Colonic mucosa (tissue), 4 donors: ENCODE data around the gene MAML2. TPM values are rescaled to one million over a fixed set of nuclear protein-coding genes. Genes with fewer than 3 reads are reported as not detected.

Experiments
- DNase-seq: peaks from one replicate; pipeline ENCODE4 v3.0.0-alpha.2; 2020
- H3K27ac ChIP-seq: fragments of 200-600 bp; one replicate; pipeline ENCODE4 v1.8.0; 2021
- H3K27me3 ChIP-seq: fragments of 200-600 bp; one replicate; pipeline ENCODE4 v1.8.0; 2021
- H3K36me3 ChIP-seq: fragments of 200-600 bp; one replicate; pipeline ENCODE4 v1.8.0; 2021
- H3K4me1 ChIP-seq: fragments of 200-600 bp; one replicate; pipeline ENCODE4 v1.8.0; 2021; ENCODE audit warnings: mild to moderate bottlenecking
- H3K4me3 ChIP-seq: fragments of 200-600 bp; one replicate; pipeline ENCODE4 v1.8.0; 2021
- H3K9ac ChIP-seq, 2 donors: one replicate each; pipeline ENCODE4 v1.7.0; 2013; ENCODE audit warnings: control low read depth in 2 of 2, low read depth in 2 of 2, low read length in 2 of 2
- H3K9me3 ChIP-seq: fragments of 200-600 bp; one replicate; pipeline ENCODE4 v1.8.0; 2021
- intact Hi-C: fragments of 100-400 bp; cut with DNase I; formaldehyde crosslinking; loops from one replicate; pipeline ENCODE4 v1.14.1; 2022
- total RNA-seq, 2 donors: library from RNA; stranded (reverse); fragmentation: NEBNext Ultra II Directional in 1 of 2; extraction: Animal tissue kit (Norgen Biotek cat#: 25700) in 1 of 2; gene quantifications; one replicate each; pipeline ENCODE4 v1.2.1, GENCODE V29; 2021
- TF ChIP-seq, protein P1 (sequence below): fragments of 200-600 bp; IDR thresholded peaks from one replicate; pipeline ENCODE4 v1.8.0; 2022; ENCODE audit warnings: antibody characterized with exemption, mild to moderate bottlenecking
- donor health status: healthy.
- donor health status: DM: no; HTN: no; CAD: no.
- donor health status: DM: no; HTN: no; CAD: no.

The MAML2 gene
- total RNA-seq, 2 donors from 2014 or later: 10.4 to 11.0 TPM

DNA sequence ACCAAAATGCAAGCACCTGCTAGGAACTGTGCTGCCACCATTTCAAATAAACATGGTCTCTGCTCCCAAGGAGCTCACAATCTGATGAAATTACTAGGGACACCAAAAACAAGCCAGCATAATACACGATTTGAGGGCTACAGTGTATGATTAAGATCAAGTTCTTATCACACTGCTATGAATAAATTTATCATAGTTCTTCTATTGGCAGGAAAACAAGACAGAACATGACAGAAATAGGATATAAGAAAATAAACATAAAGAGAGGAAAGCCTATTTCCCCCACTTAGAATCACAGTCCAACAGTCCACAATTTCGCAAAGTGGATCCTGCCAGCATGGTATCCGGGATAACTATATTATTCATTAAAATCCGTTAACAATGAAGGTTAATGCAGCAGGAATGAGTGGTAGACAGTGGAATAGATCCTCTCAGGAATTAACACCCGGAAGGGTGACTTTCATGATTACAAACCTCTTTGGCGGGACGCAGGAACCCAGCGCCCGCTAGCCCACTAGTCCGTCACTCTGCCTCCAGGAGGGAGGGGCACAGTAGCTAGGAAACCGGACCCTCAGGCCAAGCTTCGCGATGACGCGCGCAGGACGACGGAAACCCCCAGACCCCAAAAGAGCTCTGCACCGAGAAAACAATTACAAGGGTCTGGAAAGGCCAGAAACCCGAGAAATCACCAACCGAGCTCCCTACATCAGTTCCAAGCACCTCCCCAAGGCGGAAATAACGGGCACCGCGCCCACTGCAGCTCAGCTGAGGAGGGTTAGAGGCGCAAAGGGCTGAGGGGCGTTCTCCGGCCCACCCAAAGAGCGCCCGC is 46.1 kb upstream of the MAML2 start:
- TF ChIP-seq, protein P1, sequence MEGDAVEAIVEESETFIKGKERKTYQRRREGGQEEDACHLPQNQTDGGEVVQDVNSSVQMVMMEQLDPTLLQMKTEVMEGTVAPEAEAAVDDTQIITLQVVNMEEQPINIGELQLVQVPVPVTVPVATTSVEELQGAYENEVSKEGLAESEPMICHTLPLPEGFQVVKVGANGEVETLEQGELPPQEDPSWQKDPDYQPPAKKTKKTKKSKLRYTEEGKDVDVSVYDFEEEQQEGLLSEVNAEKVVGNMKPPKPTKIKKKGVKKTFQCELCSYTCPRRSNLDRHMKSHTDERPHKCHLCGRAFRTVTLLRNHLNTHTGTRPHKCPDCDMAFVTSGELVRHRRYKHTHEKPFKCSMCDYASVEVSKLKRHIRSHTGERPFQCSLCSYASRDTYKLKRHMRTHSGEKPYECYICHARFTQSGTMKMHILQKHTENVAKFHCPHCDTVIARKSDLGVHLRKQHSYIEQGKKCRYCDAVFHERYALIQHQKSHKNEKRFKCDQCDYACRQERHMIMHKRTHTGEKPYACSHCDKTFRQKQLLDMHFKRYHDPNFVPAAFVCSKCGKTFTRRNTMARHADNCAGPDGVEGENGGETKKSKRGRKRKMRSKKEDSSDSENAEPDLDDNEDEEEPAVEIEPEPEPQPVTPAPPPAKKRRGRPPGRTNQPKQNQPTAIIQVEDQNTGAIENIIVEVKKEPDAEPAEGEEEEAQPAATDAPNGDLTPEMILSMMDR: no peak
- Histone ChIP-seq H3K36me3 (no peaks in the 10 kb centered on the region), H3K9me3 (no peaks in the 10 kb centered on the region), H3K27ac (peak overlapping the region; percentile 86), H3K9ac (peak overlapping the region; percentile 61 to 93), H3K4me3 (peak overlapping the region; percentile 85), H3K4me1 (no peaks in the 10 kb centered on the region), H3K27me3 (no peaks in the 10 kb centered on the region)
- intact Hi-C loops: loop anchor here (10.0 kb wide), 1 partner anchor 464 kb away; the partner anchor contains the start of gene MTMR2
- no peak for DNase-seq

DNA sequence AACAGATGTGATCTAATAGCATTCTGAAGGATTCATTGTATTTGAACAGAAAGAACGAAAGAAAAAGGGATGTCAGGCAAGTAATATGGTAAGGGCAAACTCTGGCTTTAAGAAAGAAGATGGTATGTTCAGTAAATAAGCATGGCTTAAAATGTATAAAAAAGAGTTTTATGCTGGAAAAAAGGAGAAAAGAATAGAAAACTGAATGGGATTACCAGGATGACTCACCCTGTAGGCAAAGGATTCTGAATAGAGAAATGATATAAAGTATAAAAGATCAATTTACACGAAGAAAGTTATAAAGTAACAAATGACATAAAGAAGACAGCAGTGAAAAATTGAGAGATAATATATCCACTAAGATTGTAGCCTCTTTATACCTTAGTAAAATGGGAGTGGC is 42.2 kb upstream of the MAML2 start:
- H3K36me3 ChIP-seq: no peaks in the 10 kb centered on the region
- H3K27ac ChIP-seq: no peak overlapping the region
- H3K4me1 ChIP-seq: no peaks in the 10 kb centered on the region
- intact Hi-C loops: loop anchor here (10.0 kb wide), 1 partner anchor 460 kb away; the partner anchor contains the start of gene MTMR2
- no peaks in the 10 kb centered on the region for H3K27me3 ChIP-seq
- no peak overlapping the region for H3K9ac ChIP-seq
- H3K9me3 ChIP-seq: no peaks in the 10 kb centered on the region
- H3K4me3 ChIP-seq: no peak overlapping the region
- no peak for DNase-seq
- TF ChIP-seq, protein P1: no peak

DNA sequence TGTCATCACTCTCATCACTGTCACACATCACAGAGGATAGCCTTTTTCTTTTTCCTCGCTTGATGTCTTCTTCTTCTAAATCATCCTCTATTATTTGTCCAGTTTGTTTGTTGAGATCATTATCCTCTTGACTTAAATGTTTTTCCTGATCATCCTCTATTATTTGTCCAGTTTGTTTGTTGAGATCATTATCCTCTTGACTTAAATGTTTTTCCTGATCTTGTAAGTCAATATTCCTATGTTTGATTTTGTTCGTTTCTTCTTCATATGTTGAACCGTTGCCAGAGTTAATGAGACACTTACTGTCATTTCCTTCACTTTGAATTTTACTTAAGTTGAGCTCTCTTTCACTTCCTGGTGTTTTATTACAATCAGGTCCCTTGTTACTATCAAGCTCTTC is 41.2 kb upstream of the MAML2 start:
- no peak for DNase-seq
- TF ChIP-seq, protein P1: no peak
- intact Hi-C loops: loop anchor here (10.0 kb wide), 1 partner anchor 459 kb away; the partner anchor contains the start of gene MTMR2
- no peaks in the 10 kb centered on the region for H3K4me1 ChIP-seq
- no peaks in the 10 kb centered on the region for H3K36me3 ChIP-seq
- no peak overlapping the region for H3K27ac ChIP-seq
- no peak overlapping the region for H3K4me3 ChIP-seq
- H3K9me3 ChIP-seq: no peaks in the 10 kb centered on the region
- no peak overlapping the region for H3K9ac ChIP-seq
- H3K27me3 ChIP-seq: no peaks in the 10 kb centered on the region

DNA sequence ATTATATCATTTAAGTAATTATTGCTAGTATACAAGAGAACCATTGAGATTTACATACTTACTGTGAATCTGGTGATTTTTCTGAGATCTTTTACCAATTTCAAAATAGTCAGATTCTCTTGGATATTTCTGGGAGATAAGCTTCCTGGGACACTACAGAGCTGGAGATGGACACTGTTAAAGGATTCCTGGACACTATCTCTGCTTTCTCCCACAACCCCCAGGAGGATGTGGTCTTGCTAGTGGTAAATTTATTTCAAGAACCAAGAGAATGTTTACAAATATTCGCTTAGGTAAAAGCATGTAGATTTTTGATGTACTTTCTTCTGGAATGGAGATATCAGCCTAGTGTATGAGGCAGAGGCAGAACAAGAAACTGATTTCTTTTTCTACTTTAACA is 33.8 kb upstream of the MAML2 start:
- H3K27me3 ChIP-seq: no peaks in the 10 kb centered on the region
- no peak overlapping the region for H3K9ac ChIP-seq
- TF ChIP-seq, protein P1: no peak
- no peaks in the 10 kb centered on the region for H3K36me3 ChIP-seq
- no peak overlapping the region for H3K4me3 ChIP-seq
- DNase-seq: no peak
- H3K27ac ChIP-seq: no peak overlapping the region
- no peaks in the 10 kb centered on the region for H3K9me3 ChIP-seq
- H3K4me1 ChIP-seq: no peaks in the 10 kb centered on the region
- intact Hi-C loops: no loop called here

DNA sequence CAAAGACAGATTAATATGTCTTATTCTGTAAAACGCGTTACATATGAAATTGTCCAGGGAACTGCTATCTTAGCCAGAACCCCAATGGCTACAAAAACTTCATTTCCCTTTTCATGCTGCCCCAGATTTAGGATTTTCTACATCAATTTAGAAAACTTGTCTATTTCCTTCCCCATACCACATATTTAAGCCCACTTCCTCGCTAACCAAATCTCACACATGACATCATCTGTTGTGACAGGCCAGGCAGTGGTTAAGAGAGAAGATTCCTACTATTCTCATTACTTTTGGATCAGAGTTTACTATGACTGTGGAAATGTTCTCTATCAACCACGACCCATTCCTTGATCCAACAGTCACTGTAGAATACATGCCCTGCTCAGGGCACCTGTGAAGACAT is 30.8 kb upstream of the MAML2 start:
- Histone ChIP-seq H3K27ac (no peak overlapping the region), H3K4me3 (no peak overlapping the region), H3K4me1 (no peaks in the 10 kb centered on the region), H3K9me3 (no peaks in the 10 kb centered on the region), H3K27me3 (no peaks in the 10 kb centered on the region), H3K9ac (no peak overlapping the region), H3K36me3 (no peaks in the 10 kb centered on the region)
- no peak for DNase-seq
- intact Hi-C loops: no loop called here
- TF ChIP-seq, protein P1: no peak
